Transverse colon (tissue), 4 donors: ENCODE measurements around the gene MED13.

Experiments used
- POLR2A ChIP-seq: fragments of 450-650 bp; IDR thresholded peaks from one replicate; pipeline ENCODE4 v1.6.1; 2016; ENCODE audit warnings: antibody characterized with exemption, mild to moderate bottlenecking, moderate library complexity
- POLR2AphosphoS5 ChIP-seq, 3 donors: sonication (generic); formaldehyde crosslinking; IDR thresholded peaks; one replicate each; pipeline ENCODE4 v1.6.1; 2016; ENCODE audit warnings: antibody characterized with exemption in 3 of 3
- TF ChIP-seq, protein P1 (sequence below), 5 experiments: fragments of 200-600 bp in 3 of 5; fragments of 450-650 bp in 2 of 5; sonication (generic) in 3 of 5; IDR thresholded peaks; 1 replicate in 2 of 5; 2 replicates in 3 of 5; pipeline ENCODE4 v1.5.1; 2016 to 2017; ENCODE audit warnings: antibody characterized with exemption in 5 of 5, inconsistent platforms in 3 of 5, mild to moderate bottlenecking in 2 of 5, moderate library complexity in 1 of 5

DNA sequence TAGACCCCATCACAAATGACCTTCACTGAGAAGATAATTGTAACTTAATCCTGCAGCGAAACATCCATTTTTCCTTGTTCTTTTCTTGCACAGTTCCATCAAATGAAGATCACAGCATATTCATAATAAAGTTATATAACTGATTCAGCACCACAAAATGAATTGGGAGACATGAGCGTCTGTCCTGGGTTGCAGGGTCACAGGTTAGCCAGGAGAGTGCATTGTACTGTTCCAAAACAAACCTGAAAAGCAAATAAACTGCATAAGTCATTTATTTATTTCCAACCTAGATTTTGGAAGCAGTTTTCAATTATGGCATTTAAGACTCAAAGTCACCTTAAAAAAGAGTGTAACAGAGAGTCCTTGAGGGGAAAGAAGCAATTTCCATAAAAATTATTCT lies 118.7 kb downstream of the MED13 start:
- TF ChIP-seq, protein P1, sequence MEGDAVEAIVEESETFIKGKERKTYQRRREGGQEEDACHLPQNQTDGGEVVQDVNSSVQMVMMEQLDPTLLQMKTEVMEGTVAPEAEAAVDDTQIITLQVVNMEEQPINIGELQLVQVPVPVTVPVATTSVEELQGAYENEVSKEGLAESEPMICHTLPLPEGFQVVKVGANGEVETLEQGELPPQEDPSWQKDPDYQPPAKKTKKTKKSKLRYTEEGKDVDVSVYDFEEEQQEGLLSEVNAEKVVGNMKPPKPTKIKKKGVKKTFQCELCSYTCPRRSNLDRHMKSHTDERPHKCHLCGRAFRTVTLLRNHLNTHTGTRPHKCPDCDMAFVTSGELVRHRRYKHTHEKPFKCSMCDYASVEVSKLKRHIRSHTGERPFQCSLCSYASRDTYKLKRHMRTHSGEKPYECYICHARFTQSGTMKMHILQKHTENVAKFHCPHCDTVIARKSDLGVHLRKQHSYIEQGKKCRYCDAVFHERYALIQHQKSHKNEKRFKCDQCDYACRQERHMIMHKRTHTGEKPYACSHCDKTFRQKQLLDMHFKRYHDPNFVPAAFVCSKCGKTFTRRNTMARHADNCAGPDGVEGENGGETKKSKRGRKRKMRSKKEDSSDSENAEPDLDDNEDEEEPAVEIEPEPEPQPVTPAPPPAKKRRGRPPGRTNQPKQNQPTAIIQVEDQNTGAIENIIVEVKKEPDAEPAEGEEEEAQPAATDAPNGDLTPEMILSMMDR (IDR thresholded peaks at IDR 0.05) = no peak
- TF ChIP-seq POLR2A (no peak), POLR2AphosphoS5 (IDR thresholded peaks at IDR 0.05) (no peak)
